GM20431 (cell line): ENCODE results near the gene SERPIND1.

Experiments
- in situ Hi-C: fragments of 300-500 bp; cut with MseI, MboI; formaldehyde crosslinking; loops from one replicate; pipeline ENCODE4 v1.15.0; 2020; ENCODE audit warnings: low sequenced_read_pairs; ENCODE audit not compliant: unreplicated experiment

SERPIND1 gene

DNA sequence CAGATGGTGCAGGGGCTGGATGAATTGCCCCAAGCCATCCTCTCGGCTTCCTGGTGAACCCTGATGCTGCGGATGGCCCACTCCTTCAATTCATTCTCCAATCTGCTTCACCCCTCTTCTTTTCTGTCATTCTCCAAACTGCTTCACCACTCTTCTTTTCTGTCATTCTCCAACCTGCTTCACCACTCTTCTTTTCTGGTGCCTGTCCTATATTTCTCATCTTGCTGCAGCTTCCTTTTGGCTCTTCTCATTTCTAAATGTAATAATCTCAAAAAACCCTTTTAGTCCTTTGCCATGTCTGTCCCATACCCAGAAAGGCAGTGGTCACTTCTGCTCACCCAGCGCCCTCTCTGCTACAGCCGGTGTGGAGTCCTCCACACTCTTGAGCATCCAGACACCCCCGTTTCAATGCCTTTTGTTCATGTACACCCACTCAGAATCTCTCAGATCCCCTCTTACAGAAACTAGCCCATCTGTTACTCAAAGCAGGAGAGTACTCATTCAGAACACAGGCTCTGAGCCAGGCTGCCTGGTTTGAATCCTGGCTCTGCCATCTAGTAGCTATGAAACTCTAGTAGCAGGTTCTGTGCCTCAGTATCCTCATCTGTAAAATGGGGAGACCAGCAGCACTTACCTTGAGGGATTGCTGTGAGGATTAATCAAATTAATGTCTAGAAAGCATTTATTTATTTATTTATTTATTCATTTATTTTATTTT is 14.9 kb downstream of the SERPIND1 start:
- in situ Hi-C loops, result no loop called here

DNA sequence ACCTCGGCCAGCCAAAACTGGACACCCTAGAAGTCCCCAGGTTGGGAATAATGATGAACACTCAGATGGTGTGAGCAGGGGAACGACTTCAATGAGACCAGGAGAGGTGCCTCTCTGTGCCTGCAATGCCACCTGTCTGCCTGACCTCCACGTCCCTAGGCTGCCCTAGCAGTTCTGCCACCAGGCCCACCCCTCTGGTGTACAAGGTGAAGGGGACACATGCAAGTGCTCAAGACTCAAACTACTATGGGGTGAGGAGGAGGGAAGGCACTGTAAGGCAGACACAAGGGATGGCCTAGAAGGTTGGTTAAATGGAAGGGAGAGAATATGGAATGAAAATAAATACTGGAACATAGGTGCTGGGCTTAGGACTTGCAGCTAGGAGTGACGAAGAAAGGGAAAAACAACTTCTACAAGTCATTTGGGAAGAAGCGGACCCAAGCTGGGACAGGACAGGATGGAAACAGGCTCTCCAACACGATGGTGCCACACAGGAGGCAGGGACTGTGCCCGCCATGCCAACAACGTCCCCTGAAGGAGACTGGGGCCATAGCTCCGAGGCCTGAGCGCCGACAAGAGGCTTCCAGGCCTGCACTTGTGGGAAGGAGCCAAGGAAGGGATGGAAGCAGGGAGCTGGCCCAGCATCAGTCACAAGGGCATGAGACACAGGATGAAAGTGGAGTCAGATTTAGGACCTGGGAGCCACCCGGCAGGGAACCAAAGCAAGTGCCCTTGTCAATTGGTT is 18.5 kb downstream of the SERPIND1 start:
- in situ Hi-C loops, result no loop called here

DNA sequence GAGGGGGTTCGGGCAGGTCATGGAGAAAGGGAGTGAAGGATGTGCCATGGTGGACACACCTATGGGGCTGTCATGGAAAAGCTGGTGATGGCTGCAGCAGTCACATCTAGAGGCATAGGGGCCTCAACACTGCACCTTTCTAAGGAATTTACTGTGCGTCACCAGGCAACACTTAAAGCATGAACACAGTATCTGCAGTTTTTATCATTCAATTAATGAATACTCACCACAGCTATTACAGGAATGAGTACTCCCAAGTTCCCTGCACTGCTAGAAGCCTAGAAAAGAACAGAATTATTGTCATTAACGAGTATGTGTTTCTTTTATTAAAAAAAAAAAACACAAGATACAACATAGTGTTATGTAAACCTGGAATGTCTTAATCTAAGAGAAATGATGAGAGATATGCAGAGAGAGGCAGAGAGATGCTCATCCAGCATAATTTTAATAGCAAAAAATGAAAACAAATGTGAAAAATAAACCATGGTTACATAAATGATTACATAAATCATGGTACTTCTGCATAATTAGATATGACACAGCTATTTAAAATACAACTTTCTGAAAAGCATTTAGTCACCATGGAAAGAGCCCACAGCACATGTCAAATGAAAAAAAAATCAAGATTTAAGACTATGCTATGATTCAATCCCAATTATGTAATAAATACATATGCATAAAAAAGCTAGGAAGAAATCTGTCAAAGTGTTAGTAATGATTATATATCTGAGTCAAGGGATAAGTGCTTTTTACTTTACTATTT is 19.2 kb downstream of the SERPIND1 start:
- in situ Hi-C loops, result no loop called here

DNA sequence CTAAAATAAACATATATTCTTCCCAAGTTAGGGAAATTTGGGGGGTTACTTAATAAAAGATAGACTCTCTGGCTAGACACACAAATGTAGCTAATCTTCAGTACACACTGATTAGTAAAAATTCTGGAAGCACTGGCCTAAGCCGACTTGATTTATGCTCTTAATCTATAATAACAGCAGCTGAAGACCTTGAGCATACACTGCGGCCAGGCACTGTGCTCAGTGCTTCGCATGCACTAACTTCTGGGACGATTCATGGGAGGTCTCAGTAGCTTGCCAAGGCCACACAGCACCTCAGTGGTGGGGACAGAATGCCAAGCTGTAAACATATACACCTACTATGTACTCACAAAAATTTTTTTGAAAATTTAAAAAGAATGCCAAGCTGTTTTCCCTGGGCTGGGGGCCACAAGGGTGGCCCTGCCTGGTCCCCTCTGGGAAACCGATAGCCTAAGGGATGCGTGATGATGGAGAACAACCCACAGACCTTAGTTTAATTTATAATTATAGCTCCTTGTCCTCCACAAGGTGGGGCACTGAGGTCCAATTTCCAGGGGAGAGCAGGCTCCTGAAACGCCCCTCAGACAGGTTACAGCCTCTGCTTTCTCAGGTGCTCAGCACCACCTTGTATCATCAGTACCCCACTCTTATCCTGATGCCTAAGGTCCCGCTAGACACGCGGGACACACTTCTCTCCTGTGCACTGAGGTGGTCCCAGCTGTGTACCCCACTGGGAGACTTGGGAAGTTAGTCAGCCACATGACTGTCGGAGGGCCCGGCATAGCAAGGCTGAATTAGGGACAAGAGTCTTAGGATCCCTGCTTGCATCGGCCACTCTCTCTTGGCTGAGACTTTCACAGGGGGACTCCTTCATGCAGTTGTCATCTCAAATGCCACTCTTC is 20.1 kb downstream of the SERPIND1 start:
- in situ Hi-C loops, result no loop called here

DNA sequence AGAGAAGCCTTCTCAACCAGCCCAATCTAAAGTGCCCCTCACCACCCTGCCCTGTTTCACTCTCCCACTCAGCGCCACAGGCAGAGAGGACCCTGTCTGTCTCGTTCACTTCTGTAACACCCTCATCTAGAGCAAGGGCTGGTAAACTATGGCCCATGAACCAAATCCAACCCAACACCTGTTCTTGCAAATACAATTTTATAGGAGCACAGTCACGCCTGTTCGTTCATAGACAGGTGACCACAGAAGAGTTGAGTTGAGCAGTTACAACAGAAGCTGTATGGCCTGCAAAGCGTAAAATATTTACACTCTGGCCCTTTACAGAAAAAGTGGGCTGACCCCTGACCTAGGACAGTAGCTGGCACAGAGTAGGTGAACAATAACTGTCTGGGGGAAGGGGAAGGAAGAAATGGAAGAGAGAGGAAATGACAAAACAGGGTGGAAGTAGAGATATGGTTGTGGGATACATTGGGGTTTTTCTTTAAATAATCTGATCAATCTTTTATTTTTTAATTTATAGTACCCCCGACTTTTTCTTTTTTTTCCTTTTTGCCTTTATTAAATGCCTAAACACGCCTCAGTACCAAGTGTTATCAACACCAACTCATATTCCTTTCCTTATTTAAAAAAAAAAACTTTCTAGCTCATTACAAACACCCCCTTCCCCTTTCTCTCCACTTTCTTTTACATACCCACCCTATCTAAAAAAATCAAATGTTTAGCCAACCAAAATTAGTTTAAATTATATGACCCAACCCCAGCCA is 20.9 kb downstream of the SERPIND1 start:
- in situ Hi-C loops, result no loop called here

DNA sequence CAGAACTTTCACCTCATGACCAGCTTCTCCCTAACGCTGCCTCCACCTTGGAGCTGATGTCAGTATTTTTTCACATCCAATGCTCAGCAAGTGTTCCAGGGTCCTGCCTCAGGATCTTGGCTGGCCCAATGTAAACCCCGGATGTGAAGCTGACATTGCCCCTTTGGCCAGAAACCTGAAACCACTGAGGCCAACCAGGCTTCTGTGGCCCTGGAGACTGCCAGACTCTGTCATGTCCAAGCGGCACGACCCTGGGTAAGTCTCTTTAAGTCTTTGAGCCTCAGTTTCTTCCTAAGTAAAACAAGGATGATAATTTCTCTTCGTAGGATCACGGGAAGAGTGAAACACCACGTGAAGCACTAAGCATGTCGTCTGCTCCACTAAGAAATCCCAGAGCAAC is 22.8 kb downstream of the SERPIND1 start:
- in situ Hi-C loops, result no loop called here

DNA sequence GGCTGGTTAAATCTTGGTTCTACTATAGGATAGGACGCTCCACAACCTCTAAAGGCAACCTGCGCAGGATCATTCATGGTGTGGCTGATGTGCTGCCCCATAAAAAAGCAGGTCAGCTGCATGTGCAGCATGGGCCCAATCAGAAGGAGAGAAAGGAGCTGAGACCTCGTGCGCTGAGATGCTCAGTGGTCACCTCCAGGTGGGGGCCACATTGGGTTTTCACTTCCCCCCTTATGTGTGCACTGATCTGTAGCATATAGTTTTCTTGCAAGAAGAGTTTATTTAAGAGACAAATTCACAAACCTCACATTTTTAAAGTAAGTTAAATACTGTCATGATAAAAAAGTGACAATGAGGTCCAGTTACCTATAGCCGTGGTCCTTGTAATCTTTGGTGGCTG is 24.3 kb downstream of the SERPIND1 start:
- in situ Hi-C loops, result no loop called here

DNA sequence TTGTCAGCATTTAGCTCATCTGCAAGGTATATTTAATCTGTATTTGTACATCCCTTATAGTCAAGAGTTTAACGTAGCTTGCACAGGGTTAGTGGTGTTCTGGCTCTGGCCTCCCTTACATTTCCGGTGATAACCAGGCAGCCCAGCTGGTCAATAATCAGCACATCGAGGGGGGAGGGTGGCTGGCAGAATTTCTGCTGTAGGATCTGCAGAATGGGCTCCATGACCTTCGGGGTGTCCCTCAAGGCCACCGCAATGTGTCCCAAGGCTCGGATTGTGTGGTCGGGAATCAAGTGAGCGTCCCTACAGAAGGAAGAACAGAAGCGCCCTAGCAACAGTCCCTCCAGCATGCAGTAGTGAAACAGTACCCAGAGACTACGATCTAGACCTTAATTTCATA is 25.1 kb downstream of the SERPIND1 start:
- in situ Hi-C loops, result no loop called here

DNA sequence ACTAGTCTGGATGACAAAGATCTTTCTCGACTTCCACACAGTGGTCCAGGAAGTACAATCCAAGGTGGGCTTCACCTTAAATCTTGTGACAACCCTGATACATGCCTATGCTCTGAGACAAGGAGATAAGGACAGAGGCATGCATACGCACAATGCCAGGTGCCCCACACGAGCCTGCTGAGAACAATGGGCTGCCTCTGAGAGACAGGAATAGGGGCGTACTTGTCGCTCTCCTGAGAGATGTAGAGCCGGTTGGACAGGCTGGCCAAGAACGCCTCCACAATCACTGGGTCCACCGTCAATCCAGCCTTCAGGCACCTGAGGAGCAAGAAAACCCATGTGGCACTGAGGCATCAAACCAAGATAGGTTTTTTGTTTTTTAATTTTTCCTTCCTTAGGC is 25.5 kb downstream of the SERPIND1 start:
- in situ Hi-C loops, result no loop called here

DNA sequence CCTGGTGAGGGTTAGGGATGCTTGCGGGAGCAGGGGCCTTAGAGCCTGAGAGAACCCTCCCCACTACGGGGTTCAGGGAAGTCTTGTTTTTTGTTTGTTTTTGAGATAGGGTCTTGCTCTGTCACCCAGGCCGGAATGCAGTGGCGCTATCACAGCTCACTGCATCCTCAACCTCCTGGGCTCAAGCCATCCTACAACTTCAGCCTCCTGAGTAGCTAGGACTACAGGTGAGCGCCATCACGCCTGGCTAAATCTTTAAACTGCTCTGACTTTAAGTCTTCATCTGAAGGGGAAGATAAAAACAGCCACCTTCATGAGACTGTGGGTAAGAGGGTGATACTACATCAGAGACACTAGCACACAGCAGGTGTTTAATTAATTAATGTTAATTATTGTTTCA is 28.5 kb downstream of the SERPIND1 start:
- in situ Hi-C loops, result no loop called here

DNA sequence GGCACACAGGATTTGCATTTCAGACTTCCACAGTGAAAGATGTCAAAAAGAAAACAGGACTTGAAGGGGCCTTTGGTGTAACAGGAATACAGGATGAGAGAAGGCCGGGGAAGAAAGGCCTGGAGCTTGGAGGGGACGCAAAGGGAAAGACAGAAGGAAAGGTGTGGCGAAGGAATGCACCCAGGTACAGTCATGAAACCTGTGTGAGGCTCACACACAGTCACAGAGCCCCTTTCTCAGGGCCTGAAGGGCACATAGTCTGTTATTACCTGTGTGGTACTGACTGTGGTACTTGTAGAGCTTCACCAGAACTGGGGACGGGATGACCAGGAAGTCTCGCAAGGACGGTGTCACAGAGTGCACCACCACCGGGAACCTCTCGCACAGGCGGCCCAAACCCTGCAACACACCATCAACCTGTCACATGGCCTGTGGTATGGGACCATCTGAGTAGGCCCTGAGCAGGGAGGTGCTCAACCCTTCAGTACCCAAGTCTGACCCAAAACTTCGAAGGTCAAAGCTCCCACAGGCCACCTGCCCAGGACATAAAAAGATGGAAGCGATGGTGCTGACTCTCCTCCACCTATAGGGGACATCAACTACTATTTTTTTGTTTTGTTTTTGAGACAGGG is 29.1 kb downstream of the SERPIND1 start:
- in situ Hi-C loops, result no loop called here

DNA sequence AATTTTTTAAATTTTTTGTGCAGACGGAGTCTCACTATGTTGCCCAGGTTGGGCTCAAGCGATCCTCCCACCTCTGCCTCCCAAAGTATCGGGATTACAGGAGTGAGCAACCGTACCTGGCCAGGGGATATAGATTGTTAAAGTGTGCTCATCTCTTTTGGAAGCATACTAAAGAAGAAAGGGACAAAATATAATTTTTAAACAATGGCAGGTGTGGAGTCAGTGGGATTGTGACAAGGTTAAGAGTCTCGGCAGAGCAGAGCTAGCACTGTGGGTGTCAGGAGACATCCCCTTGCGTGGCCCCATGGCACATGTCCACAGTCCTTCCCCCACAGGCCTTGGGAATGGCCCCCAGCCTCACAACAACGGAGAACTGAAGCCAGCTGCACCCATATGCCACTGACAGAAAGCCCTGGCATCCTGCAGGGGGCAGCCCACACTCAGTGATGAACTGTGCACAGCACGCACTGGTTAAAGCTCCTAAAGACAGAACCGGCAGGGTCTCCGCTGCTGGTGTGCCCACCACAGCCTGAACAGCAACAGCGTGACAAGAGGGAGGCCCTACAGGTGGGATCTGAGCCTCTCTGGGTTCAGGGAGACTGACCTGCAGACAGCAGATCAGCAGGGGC is 29.9 kb downstream of the SERPIND1 start:
- in situ Hi-C loops, result no loop called here

DNA sequence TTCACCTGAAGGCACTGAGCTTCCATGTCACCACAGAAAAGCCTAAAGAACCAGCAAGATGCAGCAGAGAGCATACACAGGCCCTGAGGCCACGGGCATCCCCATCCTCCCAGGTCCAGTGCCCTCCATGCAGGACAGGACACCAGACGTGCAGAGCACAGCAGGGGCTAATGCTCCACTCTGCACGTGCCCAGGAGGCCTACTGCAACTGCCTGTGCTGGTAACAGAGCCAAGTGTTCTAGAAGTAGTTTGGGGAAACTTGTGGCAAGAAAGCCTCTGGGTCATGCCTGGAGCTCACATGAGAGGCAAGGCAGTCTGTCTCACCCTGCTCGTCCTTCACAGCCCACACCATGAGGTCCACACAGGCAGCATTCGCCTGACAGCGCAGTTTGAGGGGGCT is 30.7 kb downstream of the SERPIND1 start:
- in situ Hi-C loops, result no loop called here

DNA sequence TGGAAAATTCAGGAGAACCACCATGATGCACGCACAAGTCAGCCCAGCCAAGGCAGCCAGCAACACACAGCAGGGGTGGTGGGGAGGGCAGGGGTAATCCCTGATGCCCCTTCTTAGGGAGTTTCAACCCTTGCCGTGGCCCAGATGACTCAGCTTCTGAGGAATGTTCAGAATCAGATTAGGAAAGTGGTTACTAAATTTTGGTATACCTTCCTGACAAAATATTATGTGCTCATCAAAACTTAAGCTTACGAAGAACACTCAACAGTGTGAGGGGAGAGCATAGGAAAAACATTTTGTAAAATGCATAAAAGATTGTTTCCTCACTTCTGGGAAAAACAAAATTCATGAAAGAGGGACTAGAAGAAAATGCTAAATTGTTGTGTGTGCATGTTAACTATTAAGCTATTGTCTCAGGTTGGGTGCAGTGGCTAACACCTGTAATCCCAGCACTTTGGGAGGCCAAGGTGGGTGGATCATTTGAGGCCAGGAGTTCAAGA is 32.1 kb downstream of the SERPIND1 start:
- in situ Hi-C loops, result no loop called here

DNA sequence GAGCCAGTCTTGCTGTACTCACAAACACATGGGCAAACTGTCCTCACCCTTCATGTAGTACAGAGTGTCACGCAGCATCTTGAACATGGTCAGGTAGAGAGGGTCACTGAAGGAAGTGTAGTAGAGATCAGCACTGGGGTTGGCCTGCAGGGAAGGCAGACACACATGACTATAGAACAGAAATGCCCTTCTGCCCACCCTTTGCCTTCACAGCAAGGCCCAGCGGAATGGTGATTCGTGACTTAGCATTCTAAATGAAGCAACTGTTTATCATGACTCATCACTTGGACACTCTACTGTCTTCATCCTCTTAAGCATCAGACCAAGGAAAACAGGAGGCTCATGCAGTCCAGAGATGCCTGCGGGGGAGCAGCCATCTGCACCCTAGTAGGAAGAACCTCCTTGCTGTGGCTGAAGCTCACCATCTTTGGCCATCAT is 33.4 kb downstream of the SERPIND1 start:
- in situ Hi-C loops, result no loop called here

DNA sequence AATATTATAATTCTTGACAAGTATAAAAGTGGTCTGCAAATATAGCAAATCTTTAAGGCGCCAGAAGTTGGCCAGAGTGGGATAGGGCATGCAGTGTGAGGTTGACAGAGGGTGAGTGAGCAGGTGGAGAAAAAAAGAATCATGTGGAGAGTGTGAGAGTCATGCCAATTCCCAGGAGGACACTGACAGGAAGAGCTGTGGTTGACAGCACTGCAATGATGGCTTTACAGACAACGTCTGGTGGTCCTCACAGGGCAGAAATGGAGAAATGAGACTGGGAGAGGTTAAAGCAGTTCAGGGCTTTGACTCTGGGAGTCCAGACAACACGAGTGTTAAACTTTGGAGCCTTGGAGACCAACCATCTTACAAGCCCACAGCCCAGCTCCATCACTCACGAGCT is 34.9 kb downstream of the SERPIND1 start:
- in situ Hi-C loops, result no loop called here

DNA sequence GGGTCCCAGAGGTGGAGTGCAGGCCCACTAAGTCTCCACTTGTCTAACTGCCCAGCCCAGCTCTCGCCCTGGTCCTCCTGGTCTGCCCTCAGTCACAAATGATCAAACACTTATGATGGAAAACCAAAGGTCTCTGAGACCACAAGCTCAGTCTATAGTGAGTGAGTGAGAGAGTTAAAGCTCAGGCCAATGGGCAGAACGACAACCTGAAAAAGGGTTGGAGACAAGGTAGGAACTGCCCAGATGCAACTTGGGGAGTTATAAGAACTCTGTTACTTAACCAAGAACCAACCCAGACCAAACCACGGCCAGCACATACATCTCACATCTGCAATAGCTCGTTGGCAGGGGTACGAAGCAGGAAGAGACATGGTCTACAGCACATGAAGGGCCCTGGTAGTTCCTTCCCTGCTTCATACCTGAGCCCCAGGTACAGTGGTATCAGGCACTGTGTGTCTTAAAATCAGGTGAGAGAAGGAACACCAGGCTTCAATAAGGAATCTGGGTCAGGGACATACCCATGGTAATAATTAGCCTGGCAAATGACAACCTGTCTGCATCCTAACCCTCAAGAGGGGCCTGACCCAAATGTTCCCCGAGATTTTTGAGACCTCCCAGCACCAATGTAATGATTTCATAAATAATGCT is 35.7 kb downstream of the SERPIND1 start:
- in situ Hi-C loops, result no loop called here

DNA sequence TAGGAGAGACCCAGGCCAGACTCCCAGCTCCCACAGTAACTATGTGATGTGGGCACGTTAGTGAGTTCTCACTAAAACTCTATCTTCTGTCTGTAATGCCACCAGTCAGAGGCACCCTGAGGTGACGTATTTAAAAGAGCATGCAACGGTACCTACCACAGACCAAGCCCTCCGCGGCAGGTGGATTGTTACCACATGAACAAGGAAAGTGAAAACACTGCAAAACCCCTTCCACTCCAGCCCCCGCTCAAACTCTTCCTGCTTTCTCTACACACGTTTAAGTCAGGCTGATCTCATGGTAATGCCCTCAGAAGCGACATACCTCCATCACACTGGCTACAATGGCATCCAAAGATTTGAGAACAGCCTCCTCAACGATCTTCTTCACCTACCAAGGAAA is 36.7 kb downstream of the SERPIND1 start:
- in situ Hi-C loops, result no loop called here
